GM12878 (cell line): Measurements from ENCODE around the gene TFDP1. TPM values are rescaled to one million over a fixed set of nuclear protein-coding genes. Genes with fewer than 3 reads are reported as not detected.

Source experiments
- BACH1 ChIP-seq: fragments of 450-650 bp; IDR thresholded peaks from 2 replicates; pipeline ENCODE4 v1.6.1; 2017; ENCODE audit warnings: mild to moderate bottlenecking, borderline replicate concordance
- CUX1 ChIP-seq: IDR thresholded peaks from 2 replicates; pipeline ENCODE4 v1.6.1; 2012; ENCODE audit warnings: improper control_type of control experiment, low read depth, low read length; ENCODE audit not compliant: insufficient replicate concordance
- IRF4 ChIP-seq: IDR thresholded peaks from 2 replicates; pipeline ENCODE4 v1.6.1; 2011; ENCODE audit warnings: low read depth, low read length
- MEF2A ChIP-seq: IDR thresholded peaks from 2 replicates; pipeline ENCODE4 v1.6.1; 2011; ENCODE audit warnings: low read depth, mild to moderate bottlenecking, low read length, moderate library complexity; ENCODE audit not compliant: insufficient read depth
- NKRF ChIP-seq: fragments of 450-650 bp; conservative IDR thresholded peaks from 2 replicates; pipeline ENCODE4 v1.6.1; 2017; ENCODE audit warnings: mild to moderate bottlenecking, moderate library complexity
- NR2C2 ChIP-seq: IDR thresholded peaks from 2 replicates; pipeline ENCODE4 v1.6.1; 2011; ENCODE audit warnings: borderline replicate concordance, low read depth; ENCODE audit not compliant: control insufficient read depth, insufficient read length
- RUNX3 ChIP-seq: IDR thresholded peaks from 2 replicates; pipeline ENCODE4 v1.6.1; 2012; ENCODE audit warnings: low read length, inconsistent platforms
- SUPT20H ChIP-seq: IDR thresholded peaks from 2 replicates; pipeline ENCODE4 v1.6.1; 2011; ENCODE audit warnings: low read depth, mild to moderate bottlenecking, low read length, moderate library complexity, borderline replicate concordance; ENCODE audit not compliant: control insufficient read depth
- ZNF622 ChIP-seq: fragments of 450-650 bp; IDR thresholded peaks from 2 replicates; pipeline ENCODE4 v1.6.1; 2017; ENCODE audit warnings: mild to moderate bottlenecking, inconsistent platforms
- polyA plus RNA-seq, 11 experiments: library from polyadenylated mRNA; depleted of rRNA in 4 of 11; unstranded in 6 of 11; stranded (reverse) in 5 of 11; fragments of >200 nt; fragmentation: Nextera tagmentation in 4 of 11; fragmentation: Illumina TruSeq in 1 of 11; extraction: Ambion mirVana in 4 of 11; extraction: Trizol in 1 of 11; gene quantifications; 1 replicate in 1 of 11; 2 replicates in 10 of 11; pipeline versions ENCODE4 v1.2.1 to v1.2.3, GENCODE V29; 2011 to 2016; ENCODE audit warnings: inconsistent platforms in 2 of 11, missing spikeins in 2 of 11, low read depth in 1 of 11
- total RNA-seq, 4 experiments: library from RNA; depleted of rRNA in 3 of 4; stranded (reverse); fragments of >200 nt in 3 of 4; fragmentation: Illumina TruSeq in 1 of 4; extraction: Trizol in 1 of 4; gene quantifications; 2 replicates each; pipeline versions ENCODE4 v1.2.1 to v1.2.3, GENCODE V29; 2013 to 2021

The TFDP1 gene
- total and polyA plus RNA-seq, 10 of the 15 experiments (the other 5 are each of a cell fraction or from before 2014, with no cell fraction given) = 37.7 to 254 (median 119) TPM

DNA sequence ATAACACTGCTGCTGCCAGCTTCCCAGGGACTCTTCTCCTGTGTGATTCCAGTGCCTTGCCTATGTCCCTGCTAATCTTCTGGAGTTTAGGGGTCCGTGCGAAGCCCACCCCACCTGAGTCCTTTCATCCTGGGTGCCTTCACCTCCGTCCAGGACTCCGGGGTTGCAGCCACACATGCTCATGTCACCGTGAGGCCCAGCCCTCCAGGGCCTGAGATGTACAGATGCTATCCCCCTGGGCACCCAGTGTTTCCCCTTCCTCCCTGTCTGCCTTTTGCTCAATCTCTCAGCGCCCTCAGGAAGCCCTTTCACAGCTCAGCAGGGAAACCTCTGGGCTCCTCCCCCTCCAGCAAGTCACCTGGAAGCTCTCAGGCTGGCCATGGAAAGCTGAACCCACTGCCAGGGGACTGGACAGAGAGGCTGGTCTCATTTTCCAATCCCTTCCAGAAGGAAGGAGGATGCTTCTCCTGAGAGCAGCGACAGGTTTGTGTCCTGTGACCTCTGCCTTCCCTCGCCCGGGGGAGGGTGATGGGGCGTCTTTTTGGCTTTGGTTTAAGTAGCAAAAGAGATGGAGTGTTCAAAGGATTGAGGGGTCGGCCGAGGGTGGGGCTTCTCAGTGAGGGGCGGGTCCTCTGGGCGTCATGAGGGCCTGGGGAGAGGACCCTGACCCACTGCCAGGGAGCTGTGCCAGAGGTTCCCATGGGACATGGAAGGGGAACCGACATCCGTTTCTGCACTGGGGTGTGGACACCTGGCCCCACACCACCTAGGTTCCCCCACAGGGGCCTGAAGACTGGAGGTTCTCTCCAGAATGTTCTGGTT, 30.8 kb upstream of the TFDP1 start (continued):
- no peak for TF ChIP-seq MEF2A
- no peak for TF ChIP-seq BACH1
- no peak for TF ChIP-seq ZNF622
- TF ChIP-seq CUX1 = no peak
- TF ChIP-seq NR2C2 = no peak
- no peak for TF ChIP-seq SUPT20H
- TF ChIP-seq RUNX3 = no peak
- TF ChIP-seq NKRF = no peak
- no peak for TF ChIP-seq IRF4
